Stomach smooth muscle (tissue), 2 donors: ENCODE measurements around the gene EPHA1.

Experiments
- H3K27ac ChIP-seq: one replicate; pipeline ENCODE4 v1.7.0; 2013; ENCODE audit warnings: mild to moderate bottlenecking, low read length, inconsistent platforms
- H3K27me3 ChIP-seq, 2 donors: one replicate each; pipeline ENCODE4 v1.7.0; 2013; ENCODE audit warnings: low read length in 2 of 2; ENCODE audit not compliant: insufficient read depth in 2 of 2, control insufficient read depth in 1 of 2
- H3K36me3 ChIP-seq, 2 donors: one replicate each; pipeline ENCODE4 v1.7.0; 2013; ENCODE audit warnings: low read length in 2 of 2; ENCODE audit not compliant: control insufficient read depth in 2 of 2, insufficient read depth in 2 of 2
- H3K4me1 ChIP-seq: one replicate; pipeline ENCODE4 v1.7.0; 2013; ENCODE audit warnings: low read length; ENCODE audit not compliant: control insufficient read depth, insufficient read depth
- H3K4me3 ChIP-seq, 2 donors: one replicate each; pipeline ENCODE4 v1.7.0; 2013; ENCODE audit warnings: low read length in 2 of 2
- H3K9ac ChIP-seq, 2 donors: one replicate each; pipeline ENCODE4 v1.7.0; 2013; ENCODE audit warnings: low read length in 2 of 2, mild to moderate bottlenecking in 1 of 2
- H3K9me3 ChIP-seq, 2 donors: one replicate each; pipeline ENCODE4 v1.7.0; 2013; ENCODE audit warnings: low read length in 2 of 2; ENCODE audit not compliant: control insufficient read depth in 2 of 2
- donor health status: healthy.
- donor health status: Pancreatic carcinoma.

Gene EPHA1

GRCh38 chr7:143387156-143387975 is 21.3 kb downstream of the EPHA1 start:
- H3K9ac ChIP-seq: peak overlapping the region in 1 of 2 donors; percentile 36

GRCh38 chr7:143385891-143386781 is 22.5 kb downstream of the EPHA1 start:
- peak overlapping the region; percentile 6 to 21 for H3K9ac ChIP-seq
- H3K27ac ChIP-seq: peak overlapping the region; percentile 53
- H3K9me3 ChIP-seq: no peaks in the 10 kb centered on the region
- H3K36me3 ChIP-seq: peaks cover 37 to 38% of the 10 kb centered on the region in 2 donors
- peak overlapping the region; percentile 13 to 60 for H3K4me3 ChIP-seq
- peaks cover 85% of the 10 kb centered on the region for H3K4me1 ChIP-seq
- H3K27me3 ChIP-seq: no peaks in the 10 kb centered on the region

More at GRCh38 chr7:143387156-143387975, 21.3 kb downstream of the EPHA1 start:
- Histone ChIP-seq H3K4me1 (peaks cover 92% of the 10 kb centered on the region), H3K27ac (peak overlapping the region; percentile 53), H3K36me3 (peaks cover 37 to 41% of the 10 kb centered on the region in 2 donors), H3K27me3 (no peaks in the 10 kb centered on the region), H3K4me3 (peak overlapping the region in 1 of 2 donors; percentile 60), H3K9me3 (no peaks in the 10 kb centered on the region)

- peaks cover 27 to 31% of the 10 kb centered on the region in 2 donors for H3K36me3 ChIP-seq
- H3K27ac ChIP-seq: peak overlapping the region; percentile 99
- H3K27me3 ChIP-seq: no peaks in the 10 kb centered on the region
- H3K4me1 ChIP-seq: peaks cover 74% of the 10 kb centered on the region
- peak overlapping the region; percentile 16 to 42 for H3K9ac ChIP-seq
- peak overlapping the region; percentile 44 to 89 for H3K4me3 ChIP-seq
- H3K9me3 ChIP-seq: no peaks in the 10 kb centered on the region
Observed at GRCh38 chr7:143384661-143385631, 23.7 kb downstream of the EPHA1 start.

- Histone ChIP-seq H3K27me3 (no peaks in the 10 kb centered on the region), H3K4me3 (peak overlapping the region; percentile 44 to 89), H3K27ac (peak overlapping the region; percentile 99), H3K36me3 (peaks cover 21 to 24% of the 10 kb centered on the region in 2 donors), H3K4me1 (peaks cover 79% of the 10 kb centered on the region), H3K9me3 (no peaks in the 10 kb centered on the region), H3K9ac (peak overlapping the region; percentile 0 to 16)
Observed at GRCh38 chr7:143384148-143384547, 24.5 kb downstream of the EPHA1 start.

- H3K9ac ChIP-seq: peak overlapping the region in 1 of 2 donors; percentile 51
- no peaks in the 10 kb centered on the region for H3K9me3 ChIP-seq
- no peaks in the 10 kb centered on the region for H3K27me3 ChIP-seq
- peak overlapping the region; percentile 99 for H3K27ac ChIP-seq
- peaks cover 78% of the 10 kb centered on the region for H3K4me1 ChIP-seq
- H3K4me3 ChIP-seq: peak overlapping the region; percentile 44 to 89
- H3K36me3 ChIP-seq: peaks cover 16 to 18% of the 10 kb centered on the region in 2 donors
Observed at GRCh38 chr7:143383642-143383957, 25.1 kb downstream of the EPHA1 start.

- peaks cover 75% of the 10 kb centered on the region for H3K4me1 ChIP-seq
Observed at GRCh38 chr7:143382791-143383641, 25.6 kb downstream of the EPHA1 start.

GRCh38 chr7:143382126-143382790 is 26.4 kb downstream of the EPHA1 start:
- H3K4me1 ChIP-seq: peaks cover 67% of the 10 kb centered on the region
- no peaks in the 10 kb centered on the region for H3K9me3 ChIP-seq
- peak overlapping the region; percentile 94 to 96 for H3K9ac ChIP-seq
- H3K27ac ChIP-seq: peak overlapping the region; percentile 99
- H3K27me3 ChIP-seq: no peaks in the 10 kb centered on the region
- peaks cover 4 to 7% of the 10 kb centered on the region in 2 donors for H3K36me3 ChIP-seq
- peak overlapping the region; percentile 88 to 89 for H3K4me3 ChIP-seq

More at GRCh38 chr7:143382791-143383641, 25.6 kb downstream of the EPHA1 start:
- Histone ChIP-seq H3K27ac (peak overlapping the region; percentile 99), H3K4me3 (peak overlapping the region; percentile 88 to 89), H3K36me3 (peaks cover 10 to 12% of the 10 kb centered on the region in 2 donors), H3K9ac (peak overlapping the region; percentile 94 to 96), H3K27me3 (no peaks in the 10 kb centered on the region), H3K9me3 (no peaks in the 10 kb centered on the region)

GRCh38 chr7:143381427-143382125 is 27.1 kb downstream of the EPHA1 start:
- Histone ChIP-seq H3K27ac (peak overlapping the region; percentile 99), H3K9ac (peak overlapping the region; percentile 94 to 96), H3K9me3 (no peaks in the 10 kb centered on the region), H3K4me3 (peak overlapping the region; percentile 88 to 89), H3K36me3 (peaks cover 4% of the 10 kb centered on the region in 2 donors), H3K27me3 (no peaks in the 10 kb centered on the region), H3K4me1 (peaks cover 60% of the 10 kb centered on the region)
